Activated T-helper 2 cell treated with anti-CD3 and anti-CD28 coated beads, Interferon-gamma antibody, Interleukin-2, Interleukin-4, amounts not matched to agents 10 μg/mL and 5 μg/mL and 100 μg/mL, durations not matched to agents 14 hours and 24 hours and 36 hours (primary cell): ENCODE measurements around the gene PROX1. TPM values are rescaled to one million over a fixed set of nuclear protein-coding genes. Genes with fewer than 3 reads are reported as not detected.

Source experiments
- DNase-seq: peaks from one replicate; pipeline ENCODE4 v3.0.0; 2021; ENCODE audit warnings: low spot score
- H3K27ac Mint-ChIP-seq: one replicate; pipeline ENCODE4 v1.8.0; 2021; ENCODE audit warnings: mixed read lengths
- H3K27me3 Mint-ChIP-seq: one replicate; pipeline ENCODE4 v1.8.0; 2021; ENCODE audit warnings: low read depth, mixed read lengths
- H3K36me3 Mint-ChIP-seq: one replicate; pipeline ENCODE4 v1.8.0; 2021; ENCODE audit warnings: low read depth, mixed read lengths
- H3K4me1 Mint-ChIP-seq: one replicate; pipeline ENCODE4 v1.8.0; 2021; ENCODE audit warnings: low read depth, mixed read lengths
- H3K4me3 Mint-ChIP-seq: one replicate; pipeline ENCODE4 v1.8.0; 2021; ENCODE audit warnings: low read depth, mild to moderate bottlenecking, moderate library complexity, mixed read lengths
- H3K9me3 Mint-ChIP-seq: one replicate; pipeline ENCODE4 v1.8.0; 2021; ENCODE audit warnings: mixed read lengths
- intact Hi-C: fragments of 100-400 bp; cut with micrococcal nuclease; formaldehyde crosslinking; loops from one replicate; pipeline ENCODE4 v1.15.1; 2023
- total RNA-seq: library from RNA; stranded (reverse); gene quantifications from 2 replicates; pipeline ENCODE4 v1.2.3, GENCODE V29; 2022

PROX1 gene
- total RNA-seq, 1 donor from 2014 or later: not detected

DNA sequence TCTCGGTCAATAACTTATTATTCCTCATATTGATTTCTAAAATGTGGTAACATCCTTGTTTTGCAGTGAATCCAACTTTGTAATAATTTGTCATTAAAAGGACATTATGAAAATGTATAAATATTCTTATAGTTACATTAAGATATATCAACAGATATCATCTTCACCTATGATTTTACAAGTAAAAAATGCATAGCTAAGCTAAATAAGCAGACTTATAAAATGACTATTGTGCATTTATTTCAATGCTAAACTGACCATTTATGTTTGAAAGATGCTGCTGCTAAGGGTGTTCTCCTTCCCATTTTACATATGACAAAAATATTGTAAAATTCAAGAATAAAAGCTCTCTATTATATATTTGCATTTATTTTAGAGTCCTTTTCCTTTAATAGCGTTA lies 7.8 kb downstream of the PROX1 start:
- Mint-ChIP-seq H3K4me3 (no peak overlapping the region), H3K36me3 (no peaks in the 10 kb centered on the region), H3K27me3 (peaks cover 32% of the 10 kb centered on the region), H3K9me3 (no peaks in the 10 kb centered on the region), H3K4me1 (no peaks in the 10 kb centered on the region), H3K27ac (no peak overlapping the region)
- intact Hi-C loops: no loop called here
- no peak for DNase-seq

DNA sequence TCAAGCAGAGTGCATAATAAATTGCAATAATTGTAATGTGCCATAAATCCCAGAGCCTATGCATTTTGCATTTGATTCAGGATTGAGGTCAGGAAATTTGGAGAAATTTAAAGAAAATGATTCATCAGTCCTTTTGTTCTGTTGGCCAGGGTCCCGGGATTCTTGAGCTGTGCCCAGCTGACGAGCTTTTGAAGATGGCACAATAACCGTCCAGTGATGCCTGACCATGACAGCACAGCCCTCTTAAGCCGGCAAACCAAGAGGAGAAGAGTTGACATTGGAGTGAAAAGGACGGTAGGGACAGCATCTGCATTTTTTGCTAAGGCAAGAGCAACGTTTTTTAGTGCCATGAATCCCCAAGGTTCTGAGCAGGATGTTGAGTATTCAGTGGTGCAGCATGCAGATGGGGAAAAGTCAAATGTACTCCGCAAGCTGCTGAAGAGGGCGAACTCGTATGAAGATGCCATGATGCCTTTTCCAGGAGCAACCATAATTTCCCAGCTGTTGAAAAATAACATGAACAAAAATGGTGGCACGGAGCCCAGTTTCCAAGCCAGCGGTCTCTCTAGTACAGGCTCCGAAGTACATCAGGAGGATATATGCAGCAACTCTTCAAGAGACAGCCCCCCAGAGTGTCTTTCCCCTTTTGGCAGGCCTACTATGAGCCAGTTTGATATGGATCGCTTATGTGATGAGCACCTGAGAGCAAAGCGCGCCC lies 8.7 kb downstream of the PROX1 start:
- H3K27me3 Mint-ChIP-seq: peaks cover 26% of the 10 kb centered on the region
- intact Hi-C loops: no loop called here
- DNase-seq: no peak
- H3K4me1 Mint-ChIP-seq: no peaks in the 10 kb centered on the region
- H3K4me3 Mint-ChIP-seq: no peak overlapping the region
- no peaks in the 10 kb centered on the region for H3K9me3 Mint-ChIP-seq
- no peak overlapping the region for H3K27ac Mint-ChIP-seq
- H3K36me3 Mint-ChIP-seq: no peaks in the 10 kb centered on the region

DNA sequence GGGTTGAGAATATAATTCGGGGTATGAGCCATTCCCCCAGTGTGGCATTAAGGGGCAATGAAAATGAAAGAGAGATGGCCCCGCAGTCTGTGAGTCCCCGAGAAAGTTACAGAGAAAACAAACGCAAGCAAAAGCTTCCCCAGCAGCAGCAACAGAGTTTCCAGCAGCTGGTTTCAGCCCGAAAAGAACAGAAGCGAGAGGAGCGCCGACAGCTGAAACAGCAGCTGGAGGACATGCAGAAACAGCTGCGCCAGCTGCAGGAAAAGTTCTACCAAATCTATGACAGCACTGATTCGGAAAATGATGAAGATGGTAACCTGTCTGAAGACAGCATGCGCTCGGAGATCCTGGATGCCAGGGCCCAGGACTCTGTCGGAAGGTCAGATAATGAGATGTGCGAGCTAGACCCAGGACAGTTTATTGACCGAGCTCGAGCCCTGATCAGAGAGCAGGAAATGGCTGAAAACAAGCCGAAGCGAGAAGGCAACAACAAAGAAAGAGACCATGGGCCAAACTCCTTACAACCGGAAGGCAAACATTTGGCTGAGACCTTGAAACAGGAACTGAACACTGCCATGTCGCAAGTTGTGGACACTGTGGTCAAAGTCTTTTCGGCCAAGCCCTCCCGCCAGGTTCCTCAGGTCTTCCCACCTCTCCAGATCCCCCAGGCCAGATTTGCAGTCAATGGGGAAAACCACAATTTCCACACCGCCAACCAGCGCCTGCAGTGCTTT lies 9.4 kb downstream of the PROX1 start:
- no peak overlapping the region for H3K4me3 Mint-ChIP-seq

DNA sequence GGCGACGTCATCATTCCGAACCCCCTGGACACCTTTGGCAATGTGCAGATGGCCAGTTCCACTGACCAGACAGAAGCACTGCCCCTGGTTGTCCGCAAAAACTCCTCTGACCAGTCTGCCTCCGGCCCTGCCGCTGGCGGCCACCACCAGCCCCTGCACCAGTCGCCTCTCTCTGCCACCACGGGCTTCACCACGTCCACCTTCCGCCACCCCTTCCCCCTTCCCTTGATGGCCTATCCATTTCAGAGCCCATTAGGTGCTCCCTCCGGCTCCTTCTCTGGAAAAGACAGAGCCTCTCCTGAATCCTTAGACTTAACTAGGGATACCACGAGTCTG lies 10.0 kb downstream of the PROX1 start:
- intact Hi-C loops: no loop called here
- no peak for DNase-seq
- peaks cover 18% of the 10 kb centered on the region for H3K27me3 Mint-ChIP-seq
- H3K27ac Mint-ChIP-seq: no peak overlapping the region
- no peaks in the 10 kb centered on the region for H3K9me3 Mint-ChIP-seq
- H3K4me3 Mint-ChIP-seq: no peak overlapping the region
- H3K4me1 Mint-ChIP-seq: no peaks in the 10 kb centered on the region
- H3K36me3 Mint-ChIP-seq: no peaks in the 10 kb centered on the region

More for the DNA sequence above, 9.4 kb downstream of the PROX1 start:
- no peaks in the 10 kb centered on the region for H3K36me3 Mint-ChIP-seq
- H3K27ac Mint-ChIP-seq: no peak overlapping the region
- no peak for DNase-seq
- intact Hi-C loops: no loop called here
- H3K9me3 Mint-ChIP-seq: no peaks in the 10 kb centered on the region
- peaks cover 21% of the 10 kb centered on the region for H3K27me3 Mint-ChIP-seq
- H3K4me1 Mint-ChIP-seq: no peaks in the 10 kb centered on the region

DNA sequence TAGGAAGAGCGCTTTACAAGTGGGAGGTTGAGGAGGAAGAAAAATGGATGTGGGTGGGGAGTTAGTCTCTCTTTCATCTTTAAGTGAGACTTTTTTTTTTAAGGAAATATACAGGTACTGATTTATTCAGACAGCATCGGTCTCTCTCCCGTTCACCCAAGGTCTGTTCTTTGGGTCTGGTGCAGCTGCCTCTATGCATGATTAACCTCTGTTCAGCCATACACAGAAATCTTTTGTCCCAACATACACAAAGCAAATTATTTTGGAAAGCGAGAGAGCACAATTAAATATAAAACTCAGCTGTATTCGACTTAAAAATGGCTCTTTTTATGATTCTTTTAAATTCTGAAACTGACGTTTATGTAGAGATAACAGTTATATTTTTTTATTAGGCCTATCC lies 11.0 kb downstream of the PROX1 start:
- peaks cover 12% of the 10 kb centered on the region for H3K27me3 Mint-ChIP-seq
- no peak overlapping the region for H3K4me3 Mint-ChIP-seq
- intact Hi-C loops: no loop called here
- no peak overlapping the region for H3K27ac Mint-ChIP-seq
- no peaks in the 10 kb centered on the region for H3K4me1 Mint-ChIP-seq
- H3K36me3 Mint-ChIP-seq: no peaks in the 10 kb centered on the region
- no peak for DNase-seq
- H3K9me3 Mint-ChIP-seq: no peaks in the 10 kb centered on the region

DNA sequence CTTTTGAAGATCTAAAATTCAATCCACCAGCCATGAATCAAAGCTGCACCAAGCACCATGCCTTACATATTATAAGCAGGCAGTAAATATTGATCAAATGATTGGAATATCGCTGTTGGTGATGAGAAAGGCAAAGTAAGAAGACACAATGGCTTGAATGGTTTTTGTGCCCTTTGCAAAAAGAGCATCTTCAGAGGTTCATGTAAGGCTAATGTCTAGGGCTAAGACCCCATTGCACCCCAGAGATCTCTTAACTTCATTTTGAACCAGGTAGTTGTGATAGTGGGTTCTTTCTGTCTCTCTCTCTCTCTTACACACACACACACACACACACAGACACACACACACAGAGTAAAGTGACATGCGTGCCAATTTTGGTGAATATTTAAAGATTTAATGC lies 12.0 kb downstream of the PROX1 start:
- no peak overlapping the region for H3K27ac Mint-ChIP-seq
- no peaks in the 10 kb centered on the region for H3K36me3 Mint-ChIP-seq
- no peaks in the 10 kb centered on the region for H3K9me3 Mint-ChIP-seq
- H3K4me1 Mint-ChIP-seq: no peaks in the 10 kb centered on the region
- no peak for DNase-seq
- peaks cover 9% of the 10 kb centered on the region for H3K27me3 Mint-ChIP-seq
- intact Hi-C loops: no loop called here
- H3K4me3 Mint-ChIP-seq: no peak overlapping the region

DNA sequence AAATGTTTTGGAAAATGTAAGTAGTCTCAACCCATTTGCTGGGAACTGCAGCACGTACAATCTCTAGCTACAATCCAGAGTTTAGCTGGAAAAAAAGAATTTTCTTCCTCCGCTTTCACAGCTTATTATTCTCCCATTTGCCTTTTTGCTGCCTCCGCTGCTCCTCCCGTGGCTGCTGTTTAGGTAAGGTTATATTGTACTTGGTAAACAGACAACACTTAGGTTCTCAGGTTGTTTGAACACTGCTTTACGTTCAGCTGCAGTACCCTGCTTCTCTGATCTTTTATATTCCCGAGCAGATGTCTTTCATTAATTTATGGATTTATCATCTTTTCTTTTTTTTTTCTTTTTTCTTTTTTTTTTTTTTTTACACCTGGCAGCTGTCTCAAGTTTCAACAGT lies 14.3 kb downstream of the PROX1 start:
- no peak for DNase-seq
- Mint-ChIP-seq H3K27me3 (peaks cover 14% of the 10 kb centered on the region), H3K9me3 (no peaks in the 10 kb centered on the region), H3K36me3 (no peaks in the 10 kb centered on the region), H3K4me1 (no peaks in the 10 kb centered on the region), H3K27ac (no peak overlapping the region), H3K4me3 (no peak overlapping the region)
- intact Hi-C loops: no loop called here

DNA sequence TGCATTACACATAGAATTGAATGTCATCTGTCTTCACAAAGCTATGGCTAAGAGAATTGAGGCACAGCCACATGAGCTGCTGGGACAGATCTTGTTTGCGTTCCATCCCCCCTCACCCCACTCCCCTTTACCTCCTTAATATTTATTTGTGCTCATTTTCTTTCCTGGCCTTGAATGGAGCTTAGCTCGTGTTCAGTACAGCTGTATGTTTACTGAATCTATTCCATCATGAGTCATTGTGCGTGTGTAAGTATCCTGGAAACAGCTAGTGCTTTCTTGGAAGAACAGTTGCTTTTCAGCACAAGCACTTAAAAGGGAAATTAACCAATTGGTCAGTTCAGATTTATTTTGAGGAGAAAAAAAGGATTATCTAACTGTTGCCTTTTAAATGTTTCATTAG lies 14.7 kb downstream of the PROX1 start:
- no peak for DNase-seq
- Mint-ChIP-seq H3K4me1 (no peaks in the 10 kb centered on the region), H3K36me3 (no peaks in the 10 kb centered on the region), H3K4me3 (no peak overlapping the region), H3K9me3 (no peaks in the 10 kb centered on the region), H3K27ac (no peak overlapping the region), H3K27me3 (peaks cover 14% of the 10 kb centered on the region)
- intact Hi-C loops: no loop called here

DNA sequence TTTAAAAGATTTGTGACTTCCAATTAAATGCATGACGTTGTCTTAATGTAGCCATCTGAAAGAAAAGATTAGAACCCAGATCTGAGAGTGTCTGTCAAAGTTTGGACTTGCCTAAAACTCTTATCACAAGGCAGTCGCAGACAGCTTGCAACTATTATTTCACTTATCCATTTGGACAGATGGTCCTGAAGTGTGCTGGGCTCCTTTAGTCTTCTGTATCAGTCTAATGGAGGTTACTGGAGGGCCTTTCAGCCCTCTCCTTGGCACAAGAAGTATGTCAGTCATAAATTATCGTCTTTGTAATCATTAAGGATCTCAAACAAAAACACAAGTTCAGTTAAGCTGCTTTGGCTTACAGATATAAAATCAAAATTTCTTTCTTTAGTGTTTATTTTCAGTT lies 15.5 kb downstream of the PROX1 start:
- Mint-ChIP-seq H3K9me3 (no peaks in the 10 kb centered on the region), H3K4me1 (no peaks in the 10 kb centered on the region), H3K36me3 (no peaks in the 10 kb centered on the region), H3K27ac (no peak overlapping the region), H3K27me3 (peaks cover 14% of the 10 kb centered on the region), H3K4me3 (no peak overlapping the region)
- DNase-seq: no peak
- intact Hi-C loops: no loop called here

DNA sequence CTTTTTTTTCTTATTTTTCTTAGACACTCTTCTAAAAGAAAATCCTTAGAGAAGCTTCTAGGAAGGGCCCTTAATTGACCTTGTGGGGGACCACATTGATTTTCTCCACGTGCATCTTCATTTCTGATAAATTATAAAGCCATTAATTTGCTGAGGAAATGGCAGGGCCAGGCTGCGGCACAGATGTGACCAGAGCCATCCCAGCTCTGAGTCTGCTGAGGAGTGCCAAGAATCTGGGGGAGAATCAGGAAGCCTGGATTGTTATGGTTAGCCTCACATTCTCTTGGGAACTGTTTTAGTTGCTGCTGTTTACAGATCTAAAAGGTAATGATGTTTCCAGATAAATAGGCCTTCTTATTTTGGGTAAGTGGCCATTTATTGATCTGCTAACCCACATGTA lies 16.2 kb downstream of the PROX1 start:
- no peak overlapping the region for H3K4me3 Mint-ChIP-seq
- intact Hi-C loops: no loop called here
- no peak for DNase-seq
- no peak overlapping the region for H3K27ac Mint-ChIP-seq
- H3K36me3 Mint-ChIP-seq: no peaks in the 10 kb centered on the region
- H3K9me3 Mint-ChIP-seq: no peaks in the 10 kb centered on the region
- peaks cover 12% of the 10 kb centered on the region for H3K27me3 Mint-ChIP-seq
- H3K4me1 Mint-ChIP-seq: no peaks in the 10 kb centered on the region

DNA sequence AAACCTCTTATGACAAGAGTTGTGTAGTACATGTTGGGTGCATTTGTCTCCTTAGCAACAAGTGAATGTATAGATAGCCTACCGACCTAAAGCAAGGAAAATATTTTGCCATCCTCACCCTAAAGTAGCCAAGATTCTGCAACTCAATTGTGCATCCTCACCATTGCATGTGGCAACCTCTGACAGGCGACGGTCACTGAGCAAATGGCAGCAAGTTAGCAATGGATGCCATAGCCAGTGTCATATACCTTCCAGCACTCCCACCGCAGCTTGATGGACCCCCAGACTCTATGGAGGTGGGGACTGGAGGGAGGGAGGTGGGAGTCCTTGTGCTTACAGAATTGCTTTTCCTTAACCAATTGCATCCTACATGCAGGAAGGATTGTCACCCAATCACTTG lies 17.0 kb downstream of the PROX1 start:
- peaks cover 14% of the 10 kb centered on the region for H3K27me3 Mint-ChIP-seq
- no peaks in the 10 kb centered on the region for H3K36me3 Mint-ChIP-seq
- no peak for DNase-seq
- no peak overlapping the region for H3K4me3 Mint-ChIP-seq
- no peak overlapping the region for H3K27ac Mint-ChIP-seq
- H3K4me1 Mint-ChIP-seq: no peaks in the 10 kb centered on the region
- no peaks in the 10 kb centered on the region for H3K9me3 Mint-ChIP-seq
- intact Hi-C loops: no loop called here

DNA sequence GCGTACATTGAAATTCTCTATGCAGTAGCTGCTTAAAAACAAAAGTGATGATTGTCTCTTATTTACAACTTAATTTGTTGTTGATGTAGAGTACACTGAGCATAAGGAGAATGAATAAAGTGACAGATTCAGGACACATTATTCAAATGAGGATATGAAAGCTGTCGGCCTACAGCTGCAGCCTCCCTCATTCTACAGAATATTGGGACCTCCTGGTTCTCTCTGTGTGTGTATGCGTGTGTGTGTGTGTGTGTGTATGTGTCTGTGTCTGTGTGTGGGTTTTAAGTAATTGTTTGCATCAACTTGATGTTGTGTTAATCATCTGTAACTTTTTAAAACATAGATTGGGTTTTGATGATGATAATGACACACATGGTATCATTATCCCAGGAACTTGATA lies 17.9 kb downstream of the PROX1 start:
- no peak for DNase-seq
- Mint-ChIP-seq H3K4me1 (no peaks in the 10 kb centered on the region), H3K36me3 (no peaks in the 10 kb centered on the region), H3K27ac (no peak overlapping the region), H3K9me3 (no peaks in the 10 kb centered on the region), H3K4me3 (no peak overlapping the region), H3K27me3 (peaks cover 14% of the 10 kb centered on the region)
- intact Hi-C loops: no loop called here

DNA sequence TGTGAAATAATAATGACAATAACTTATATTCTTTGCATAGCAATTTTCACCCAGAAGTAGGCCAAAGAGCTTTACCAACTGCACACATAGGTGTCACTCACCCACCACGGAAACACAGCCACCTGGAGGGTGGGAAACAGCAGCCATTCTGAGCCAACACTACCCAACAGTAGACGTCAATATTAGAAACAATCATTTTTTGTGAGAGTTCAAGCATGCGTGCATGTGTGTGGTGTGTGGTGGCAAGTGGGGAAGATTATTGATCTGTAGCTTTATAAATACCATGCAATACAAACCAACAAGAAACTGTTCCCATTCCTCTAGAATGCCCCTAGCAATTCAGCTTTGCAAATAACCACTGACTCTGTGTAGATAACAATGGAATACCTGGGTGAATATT lies 19.1 kb downstream of the PROX1 start:
- Mint-ChIP-seq H3K27me3 (peaks cover 12% of the 10 kb centered on the region), H3K27ac (no peak overlapping the region), H3K9me3 (no peaks in the 10 kb centered on the region), H3K4me1 (no peaks in the 10 kb centered on the region), H3K36me3 (no peaks in the 10 kb centered on the region), H3K4me3 (no peak overlapping the region)
- no peak for DNase-seq
- intact Hi-C loops: no loop called here
